GM19463 (cell line): Measurements from ENCODE around the gene C22orf42.
"Not testable (repeated sequence)": the region's sequence is repeated elsewhere in the genome, so short reads cannot be mapped to it uniquely, and the experiment has no call there.

ENCODE experiments used
- ATAC-seq: cut with Tn5 transposase; IDR thresholded peaks from one replicate; pipeline ENCODE4 v1.9.1; 2021; ENCODE audit warnings: mild to moderate bottlenecking, moderate library complexity; ENCODE audit not compliant: unreplicated experiment

C22orf42 gene

DNA sequence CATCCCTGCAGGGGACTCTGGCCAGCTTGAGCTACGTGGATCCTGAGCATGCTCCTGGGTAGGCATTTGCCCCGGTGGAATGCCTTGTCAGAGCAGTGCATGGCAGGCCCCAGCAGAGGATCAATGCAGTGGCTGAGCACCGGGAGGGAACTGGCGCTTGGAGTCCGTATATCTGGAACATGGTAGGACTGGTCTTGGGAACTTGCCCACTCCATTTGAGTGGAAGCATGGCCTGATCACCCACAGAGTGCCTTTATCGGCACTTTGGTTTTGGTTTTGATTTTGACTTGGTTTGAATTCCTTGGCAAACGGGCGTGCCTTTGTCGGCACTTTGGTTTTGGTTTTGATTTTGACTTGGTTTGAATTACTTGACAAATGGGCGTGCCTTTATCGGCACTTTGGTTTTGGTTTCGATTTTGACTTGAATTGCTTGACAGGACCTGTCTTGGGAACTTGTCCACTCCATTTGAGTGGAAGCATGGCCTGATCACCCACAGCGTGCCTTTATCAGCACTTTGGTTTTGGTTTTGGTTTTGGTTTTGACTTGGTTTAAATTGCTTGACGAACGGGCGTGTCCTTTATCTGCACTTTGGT lies 21.3 kb downstream of the C22orf42 start:
- ATAC-seq: not testable (repeated sequence)

DNA sequence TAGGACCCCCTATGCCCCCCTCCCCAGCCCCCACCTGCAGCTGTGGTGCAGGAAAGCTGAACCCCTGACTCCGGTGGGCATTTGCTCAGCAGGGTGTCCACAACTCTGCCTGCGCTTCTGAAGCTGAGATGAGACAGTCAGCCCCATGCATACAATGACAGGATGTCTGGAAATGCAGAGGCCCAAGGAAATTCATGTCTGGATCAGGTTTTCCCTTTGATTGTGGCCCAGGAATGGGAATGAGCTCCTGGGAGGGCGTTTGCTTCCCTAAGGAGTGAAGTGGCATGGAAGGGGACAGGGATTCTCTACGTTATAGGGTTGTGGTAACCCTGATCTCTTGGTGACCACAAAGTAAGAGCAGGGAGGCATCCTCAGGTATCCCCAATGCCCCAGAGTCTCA lies 22.2 kb downstream of the C22orf42 start:
- ATAC-seq: not testable (repeated sequence)

DNA sequence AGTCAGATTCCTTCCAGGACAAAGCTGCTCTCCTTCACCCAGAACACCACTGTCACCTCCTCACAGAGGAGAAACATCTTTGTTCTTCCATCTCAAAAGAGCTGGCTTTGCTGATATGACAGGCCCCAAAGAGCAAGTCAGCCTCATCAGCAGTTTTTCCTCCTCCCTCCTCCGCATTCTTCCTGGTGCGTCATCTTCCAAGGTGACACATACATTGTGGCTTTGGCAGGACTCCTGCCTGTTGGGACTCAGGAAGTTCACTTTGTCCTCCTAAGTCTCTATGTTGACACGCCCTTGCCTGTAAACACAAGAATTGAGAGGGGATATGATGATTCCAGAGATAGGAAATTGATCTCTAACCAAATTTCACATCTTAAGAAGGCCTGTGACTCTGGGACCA lies 23.1 kb downstream of the C22orf42 start:
- not testable (repeated sequence) for ATAC-seq

GRCh38 chr22:32134796-32135195 lies 24.3 kb downstream of the C22orf42 start:
- not testable (repeated sequence) for ATAC-seq

GRCh38 chr22:32132783-32133182 lies 26.3 kb downstream of the C22orf42 start:
- ATAC-seq: no peak

DNA sequence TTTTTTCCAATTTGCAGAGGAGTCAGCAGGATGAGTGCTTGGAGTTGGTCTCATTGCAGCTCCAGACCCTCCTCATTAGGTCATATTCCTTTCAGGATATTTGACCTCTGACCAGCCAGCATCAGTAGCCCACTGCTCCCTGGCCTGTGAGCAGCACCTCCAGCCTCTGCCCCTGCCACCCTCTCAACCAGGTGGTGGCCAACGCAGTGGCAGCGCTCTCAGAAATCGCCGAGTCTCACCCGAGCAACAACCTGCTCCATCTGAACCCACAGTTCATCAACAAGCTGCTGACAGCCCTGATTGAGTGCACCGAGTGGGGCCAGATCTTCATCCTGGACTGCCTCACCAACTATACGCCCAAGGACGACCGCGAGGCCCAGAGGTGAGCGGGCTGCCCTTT lies 27.0 kb downstream of the C22orf42 start:
- ATAC-seq: no peak

GRCh38 chr22:32130464-32130863 lies 28.6 kb downstream of the C22orf42 start:
- no peak for ATAC-seq

GRCh38 chr22:32127904-32128303 lies 31.2 kb downstream of the C22orf42 start:
- ATAC-seq: no peak

GRCh38 chr22:32123657-32124056 lies 35.4 kb downstream of the C22orf42 start:
- no peak for ATAC-seq

- no peak for ATAC-seq
Observed at GRCh38 chr22:32122899-32123298, 36.2 kb downstream of the C22orf42 start.

GRCh38 chr22:32120603-32121002 lies 38.5 kb downstream of the C22orf42 start:
- ATAC-seq: no peak

DNA sequence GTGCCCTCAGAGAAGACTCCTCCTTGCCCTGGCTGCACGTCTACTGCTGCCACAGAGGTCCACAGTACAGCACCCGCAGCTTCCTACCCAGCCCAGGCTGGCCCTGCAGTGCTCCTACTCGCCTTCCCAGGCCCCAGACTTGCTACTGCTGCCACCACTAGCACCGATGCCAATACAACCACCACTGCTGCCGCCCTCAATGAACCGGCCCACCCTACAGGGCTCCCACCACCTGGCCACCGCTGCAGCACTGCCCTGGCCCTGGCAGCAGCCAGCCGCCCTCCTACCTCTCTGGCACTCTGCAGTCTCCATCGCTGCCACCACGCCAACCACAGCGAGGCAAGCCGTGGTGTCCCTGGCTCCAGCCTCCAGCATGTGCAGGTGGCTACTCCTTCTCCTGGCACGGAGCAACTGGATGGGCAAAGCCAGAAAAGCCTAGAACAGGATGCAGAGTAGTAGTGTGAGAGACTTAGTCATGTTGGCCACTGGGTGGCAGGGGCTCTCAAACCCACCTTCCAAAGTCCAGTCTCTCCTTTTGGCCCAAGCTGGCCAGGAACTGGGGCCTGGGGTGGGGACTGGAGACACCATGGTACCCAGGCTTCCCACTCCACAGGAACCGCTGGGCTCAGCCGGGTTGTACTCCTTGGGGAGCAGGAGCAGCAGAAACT lies 39.4 kb downstream of the C22orf42 start:
- ATAC-seq: no peak

GRCh38 chr22:32112380-32112779 lies 46.7 kb downstream of the C22orf42 start:
- ATAC-seq: no peak

GRCh38 chr22:32106930-32107329 lies 52.2 kb downstream of the C22orf42 start:
- ATAC-seq: no peak

DNA sequence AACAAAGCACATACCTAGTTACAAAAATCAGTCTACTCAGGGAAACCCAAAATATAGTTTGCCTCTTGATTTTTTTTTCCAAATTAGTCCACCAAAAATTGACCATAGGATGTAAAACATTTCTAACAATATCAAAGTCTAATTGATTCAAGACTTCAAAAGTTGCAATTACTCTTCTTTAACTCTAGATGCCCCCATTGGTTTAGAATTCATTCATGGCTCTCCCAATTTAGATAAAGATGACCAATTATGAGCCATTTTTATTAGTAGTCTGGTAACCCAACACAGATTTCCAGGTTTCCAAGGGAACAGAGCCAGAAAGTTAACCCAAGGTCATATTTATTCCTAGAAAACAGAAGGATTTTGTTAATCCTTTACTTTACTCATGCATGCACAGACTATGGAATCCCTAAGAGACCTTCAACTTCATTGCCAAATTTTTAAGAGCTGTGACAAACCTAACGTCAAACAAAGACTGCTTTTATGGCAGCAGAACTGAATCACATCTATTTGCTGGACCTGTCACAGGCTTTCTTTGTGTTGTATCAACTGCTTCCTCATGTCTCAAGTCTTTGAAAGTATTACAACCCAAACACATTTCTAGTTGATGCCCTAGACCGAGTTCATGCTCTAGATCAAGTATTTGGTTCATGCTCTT lies 55.3 kb downstream of the C22orf42 start:
- ATAC-seq: no peak

DNA sequence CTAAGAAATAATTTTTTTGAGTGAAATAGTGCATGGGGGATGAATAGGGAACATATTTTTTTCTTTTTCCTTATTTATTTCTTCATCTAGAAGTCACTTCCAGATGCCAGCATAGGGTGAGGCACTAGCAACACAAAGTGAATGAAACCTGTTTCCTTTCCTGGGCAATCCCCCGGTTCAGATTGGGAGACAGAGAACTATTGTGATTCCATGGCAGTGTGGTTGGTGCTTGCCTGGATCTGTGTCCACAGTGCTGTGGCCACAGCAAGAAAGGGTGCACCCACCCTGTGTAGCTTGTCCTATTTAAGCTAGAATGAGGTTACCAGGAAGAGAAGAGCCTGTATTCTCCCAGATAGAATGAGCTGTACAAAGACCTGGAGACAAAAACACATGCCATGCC lies 58.4 kb downstream of the C22orf42 start:
- no peak for ATAC-seq
